Eye (tissue), 1 donor: ENCODE measurements around the gene RAB8B.

ENCODE experiments used
- DNase-seq: peaks from one replicate; pipeline ENCODE4 v3.0.0-alpha.2; 2015

The RAB8B gene

DNA sequence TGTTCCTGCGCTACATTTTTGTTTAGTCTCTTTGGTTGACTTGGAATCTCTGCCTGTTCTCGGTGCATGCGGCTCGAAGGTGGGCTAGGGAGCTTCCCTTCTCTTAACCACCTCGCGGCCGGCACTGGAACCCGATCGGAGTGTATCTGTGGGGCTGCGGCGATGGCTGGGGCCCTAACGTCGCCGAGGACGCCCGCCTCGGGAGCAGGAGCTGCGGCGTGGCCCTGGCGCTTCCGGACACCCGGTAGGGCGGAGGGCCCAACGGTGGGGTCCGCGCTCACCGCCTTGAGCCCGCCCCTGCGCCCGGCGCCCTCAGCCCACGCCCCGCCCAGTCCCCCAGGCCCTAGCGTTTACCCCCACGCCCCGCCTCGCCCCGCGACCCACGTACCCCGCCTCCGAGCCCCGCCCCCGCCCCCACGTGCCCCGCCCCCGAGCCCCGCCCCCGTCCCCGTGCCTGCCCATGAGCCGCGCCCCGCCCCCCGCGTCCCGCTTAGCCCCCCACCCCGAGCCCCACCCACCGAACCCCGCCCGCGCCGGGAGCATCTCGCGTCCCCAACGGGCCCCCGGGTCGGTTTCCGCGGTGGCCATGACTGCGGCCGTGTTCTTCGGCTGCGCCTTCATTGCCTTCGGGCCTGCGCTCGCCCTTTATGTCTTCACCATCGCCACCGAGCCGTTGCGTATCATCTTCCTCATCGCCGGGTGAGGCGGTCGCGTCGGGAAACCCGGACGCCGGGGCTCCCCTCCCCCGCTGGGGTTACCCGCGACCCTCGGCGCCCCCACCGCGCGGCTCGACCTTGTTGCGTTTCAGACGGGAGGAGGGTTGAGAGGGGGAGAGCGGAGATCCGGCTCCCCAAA is 87.9 kb downstream of the RAB8B start, which contains the start of gene APH1B:
Gene APH1B (plus strand): TSS at position 568 of the 855 bp plus-strand sequence. CDS start 19 bp downstream, at position 587.
- DNase-seq, result peak; percentile 92

DNA sequence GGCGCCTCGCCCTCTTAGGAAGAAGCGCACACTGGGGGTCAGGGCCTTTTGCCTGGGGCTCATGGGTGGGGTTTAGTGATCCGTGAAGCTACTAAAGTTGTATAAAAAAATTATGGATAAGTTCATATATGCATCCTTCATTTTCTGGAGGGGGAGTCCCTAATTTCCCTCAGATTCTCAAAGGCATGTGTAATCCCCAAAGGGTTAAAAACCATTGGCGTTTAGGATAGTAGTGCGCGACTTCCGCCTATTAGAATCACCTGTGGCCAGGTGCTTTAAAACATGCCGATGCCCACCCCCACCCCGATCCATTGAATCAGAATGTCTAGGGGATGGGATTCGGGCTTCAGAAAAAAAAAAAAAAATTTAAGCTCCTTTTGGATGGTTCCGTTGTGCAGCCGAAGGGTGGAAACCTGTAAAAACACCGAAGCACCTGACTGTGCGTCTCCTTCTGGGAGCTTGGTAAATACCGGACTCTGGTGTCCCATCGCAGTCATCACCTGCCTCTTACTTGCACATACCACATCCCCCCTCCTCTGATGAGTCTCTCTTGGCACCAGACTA is 88.6 kb downstream of the RAB8B start:
- no peak for DNase-seq

DNA sequence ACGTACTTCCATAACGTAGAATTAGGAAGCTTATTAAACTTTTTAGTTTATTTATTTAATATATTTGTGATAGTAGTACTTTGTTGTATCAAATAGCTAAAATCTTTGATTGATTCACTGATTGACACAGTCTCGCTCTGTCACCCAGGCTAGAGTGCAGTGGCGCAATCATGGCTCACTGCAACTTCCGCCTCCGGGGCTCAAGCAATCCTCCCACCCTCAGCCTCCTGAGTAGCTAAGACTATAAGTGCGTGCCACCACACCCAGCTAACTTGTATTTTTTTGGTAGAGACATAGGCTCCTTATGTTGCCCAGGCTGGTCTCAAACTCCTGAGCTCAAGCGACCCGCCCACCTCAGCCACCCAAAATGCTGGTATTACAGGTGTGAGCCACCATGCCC is 93.7 kb downstream of the RAB8B start:
- no peak for DNase-seq

DNA sequence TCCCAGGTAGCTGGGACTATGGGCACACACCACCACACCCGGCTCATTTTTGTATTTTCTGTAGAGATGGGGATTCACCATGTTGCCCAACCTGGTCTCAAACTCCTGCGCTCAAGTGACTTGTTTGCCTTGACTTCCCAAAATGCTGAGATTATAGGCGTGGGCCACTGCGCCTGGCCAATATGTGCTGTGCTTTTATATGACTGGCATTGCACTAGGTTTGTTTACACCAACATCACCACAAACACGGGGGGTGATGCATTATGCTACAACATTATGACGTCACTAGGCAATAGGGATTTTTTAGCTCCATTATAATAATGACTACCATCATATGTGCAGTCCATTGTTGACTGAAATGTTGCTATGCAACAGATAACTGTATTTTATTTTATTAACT is 94.9 kb downstream of the RAB8B start:
- DNase-seq, result no peak

DNA sequence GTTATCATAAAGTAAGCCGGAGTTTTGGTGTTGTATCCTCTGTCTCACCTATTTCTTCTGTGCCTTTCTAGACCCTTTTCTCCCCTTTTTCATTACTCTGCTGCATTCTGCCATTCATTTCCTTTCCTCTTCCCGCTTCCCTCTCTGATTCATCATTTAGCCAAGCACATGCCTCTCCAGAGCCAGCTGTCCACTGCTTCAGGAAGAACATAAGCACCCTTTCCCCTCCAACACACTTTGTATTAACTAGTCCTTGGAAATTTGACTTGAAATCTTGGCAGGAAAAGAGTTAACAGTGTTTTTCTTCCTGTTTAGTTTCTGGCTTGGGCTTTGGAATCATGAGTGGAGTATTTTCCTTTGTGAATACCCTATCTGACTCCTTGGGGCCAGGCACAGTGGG is 97.7 kb downstream of the RAB8B start:
- DNase-seq, result no peak

DNA sequence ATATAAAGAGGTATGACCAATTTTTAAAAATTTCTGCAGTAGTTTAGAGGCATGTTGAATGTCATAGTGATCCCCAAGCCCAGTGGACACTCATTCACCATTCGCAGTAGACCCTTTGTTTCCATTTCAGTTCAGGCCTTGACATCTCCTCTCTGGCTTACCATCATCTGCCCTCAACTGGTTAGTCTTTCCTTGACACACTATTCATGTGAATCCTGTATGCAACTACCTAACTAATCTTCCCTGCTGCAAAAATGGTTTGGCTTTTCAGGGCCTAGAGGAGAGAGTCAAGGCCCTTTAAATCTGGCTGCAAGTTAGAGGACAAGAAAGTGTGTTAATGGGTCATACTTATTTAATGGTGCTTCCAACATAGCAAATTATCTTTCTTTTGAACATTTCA is 98.9 kb downstream of the RAB8B start:
- no peak for DNase-seq

DNA sequence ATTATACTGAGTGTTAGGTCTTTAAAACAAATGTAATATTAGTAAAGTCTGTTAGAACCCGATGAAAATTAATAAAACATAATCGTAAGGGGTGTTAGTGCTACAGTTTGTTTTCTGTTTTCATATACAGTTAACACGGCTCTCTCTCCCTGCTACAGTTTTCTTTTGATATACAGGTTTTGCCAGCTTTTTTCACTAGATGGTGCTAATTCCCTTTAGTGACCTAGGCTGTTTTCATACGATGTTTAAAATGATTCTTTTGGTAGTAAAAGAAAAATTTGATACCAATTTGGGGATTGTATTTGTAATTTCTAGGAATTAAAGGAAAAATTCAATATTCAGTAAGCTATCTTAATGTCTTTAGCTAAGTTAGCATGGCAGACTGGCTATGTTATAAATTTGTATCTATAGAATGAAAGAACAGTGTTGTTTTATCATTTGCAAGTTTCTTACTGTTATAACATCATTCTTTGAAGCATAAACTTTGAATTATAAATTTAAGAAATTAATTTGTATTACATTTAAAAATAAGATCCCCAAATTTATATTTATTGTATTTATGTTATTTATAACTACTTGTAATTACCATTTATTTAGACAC is 99.5 kb downstream of the RAB8B start:
- DNase-seq, result peak; percentile 88

DNA sequence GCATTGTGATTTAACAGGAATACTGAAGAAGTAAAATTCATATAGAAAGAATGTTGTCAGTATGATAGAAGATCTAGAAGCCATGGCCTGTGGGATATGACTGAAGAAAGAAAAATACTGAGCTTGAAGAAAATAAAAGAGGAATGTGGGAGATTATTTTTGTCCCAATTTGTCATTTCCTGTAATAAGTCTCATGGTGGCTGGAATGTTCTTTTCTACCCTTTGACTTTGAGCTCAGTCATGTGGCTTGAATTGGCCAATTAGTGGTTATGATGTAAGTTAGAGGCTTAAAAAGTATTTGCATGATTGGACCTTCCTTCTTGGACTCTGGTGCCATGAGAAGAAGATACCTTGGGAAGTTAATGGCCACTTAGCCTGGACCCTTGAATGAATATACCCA is 102.1 kb downstream of the RAB8B start:
- DNase-seq, result peak; percentile 25

DNA sequence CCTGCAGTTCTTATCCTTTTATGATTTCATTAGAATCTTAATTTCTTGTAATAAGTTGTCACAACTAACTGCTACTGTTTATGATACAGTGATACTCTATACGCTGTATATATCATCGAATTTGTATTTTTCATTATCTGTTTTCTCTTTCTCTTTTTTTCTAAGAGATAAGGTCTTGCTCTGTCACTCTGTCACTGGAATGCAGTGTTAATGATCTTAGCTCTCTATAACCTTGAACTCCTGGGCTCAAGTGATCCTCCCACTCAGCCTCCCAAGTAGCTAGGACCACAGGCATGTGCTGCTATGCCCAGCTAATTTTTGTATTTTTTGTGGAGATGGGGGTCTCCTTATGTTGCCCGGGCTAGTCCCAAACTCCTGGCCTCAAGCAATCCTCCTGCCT is 102.8 kb downstream of the RAB8B start:
- no peak for DNase-seq

DNA sequence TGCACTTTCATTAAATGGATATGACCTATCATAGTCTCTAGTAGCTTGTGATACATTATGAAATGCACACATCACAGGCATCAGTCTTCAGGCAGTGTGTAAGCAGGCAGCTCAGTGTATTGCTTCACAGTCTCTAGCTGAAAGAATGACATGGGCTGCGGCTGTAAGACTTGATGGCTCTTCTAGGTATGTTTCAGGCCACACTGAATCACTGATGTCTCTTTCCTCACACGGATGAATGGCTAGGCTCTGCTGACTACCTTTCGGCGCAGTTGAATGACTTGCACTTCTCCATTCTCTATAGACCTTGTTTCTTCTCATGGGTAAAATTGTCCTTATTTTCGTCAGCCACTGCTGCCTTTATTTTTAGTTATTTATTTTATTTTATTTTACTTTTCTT is 103.4 kb downstream of the RAB8B start:
- DNase-seq, result no peak

DNA sequence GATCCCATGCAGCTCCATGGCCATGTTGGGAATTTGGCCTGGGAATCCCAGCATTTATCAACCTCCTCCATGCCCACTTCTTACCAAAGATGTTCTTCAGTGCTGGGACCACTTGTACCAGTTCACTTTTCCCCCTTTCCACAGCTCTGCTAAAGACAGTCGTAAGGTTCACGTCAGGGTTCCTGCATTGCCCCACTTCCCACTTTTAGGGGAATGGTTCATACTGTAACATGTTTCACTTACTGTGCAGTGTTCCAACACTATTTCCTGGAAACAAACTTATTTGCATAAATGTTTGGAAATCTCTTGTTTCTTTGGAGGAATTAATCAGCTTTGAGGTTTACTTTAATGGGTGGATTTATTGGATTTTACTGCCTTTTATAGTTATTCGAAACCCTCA is 105.0 kb downstream of the RAB8B start:
- no peak for DNase-seq

DNA sequence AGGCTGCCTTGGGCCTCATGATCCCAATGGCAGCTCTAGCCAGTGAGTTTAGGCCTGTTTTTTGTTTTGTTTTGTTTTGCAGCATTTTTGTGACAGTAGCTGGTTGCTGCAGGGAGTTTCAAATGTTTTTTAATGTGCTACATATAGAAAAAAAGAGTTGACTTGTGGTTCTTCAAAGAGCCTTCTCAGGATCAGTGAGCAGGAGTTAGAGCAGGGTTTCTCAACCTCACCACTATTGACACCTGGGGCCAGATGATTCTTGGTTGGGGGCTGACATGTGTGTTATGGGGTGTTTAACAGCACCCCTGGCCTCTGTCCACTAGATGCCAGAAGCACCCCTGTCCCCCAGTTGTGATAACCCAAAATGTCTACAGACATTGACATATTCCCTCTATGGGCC is 105.9 kb downstream of the RAB8B start:
- no peak for DNase-seq

DNA sequence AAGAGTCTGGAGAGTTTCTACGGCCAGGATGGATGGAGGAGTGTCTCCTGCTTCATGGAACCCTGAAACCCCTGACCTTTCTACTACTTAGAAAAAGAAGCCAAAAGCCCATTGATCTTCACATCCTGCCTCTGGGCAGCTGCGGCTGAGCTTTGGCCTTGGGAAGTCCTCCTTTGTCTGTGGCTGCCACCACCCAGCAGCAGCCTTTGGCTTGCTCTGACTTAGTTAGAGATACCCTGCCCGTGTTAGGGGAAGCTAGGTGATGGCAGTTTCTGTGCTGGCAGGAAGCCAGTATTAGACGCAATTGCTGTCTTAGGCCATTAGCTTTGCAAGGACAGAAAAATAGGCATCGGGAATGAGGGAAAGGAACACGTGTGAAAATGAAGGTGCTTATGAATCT is 106.8 kb downstream of the RAB8B start:
- DNase-seq, result no peak

DNA sequence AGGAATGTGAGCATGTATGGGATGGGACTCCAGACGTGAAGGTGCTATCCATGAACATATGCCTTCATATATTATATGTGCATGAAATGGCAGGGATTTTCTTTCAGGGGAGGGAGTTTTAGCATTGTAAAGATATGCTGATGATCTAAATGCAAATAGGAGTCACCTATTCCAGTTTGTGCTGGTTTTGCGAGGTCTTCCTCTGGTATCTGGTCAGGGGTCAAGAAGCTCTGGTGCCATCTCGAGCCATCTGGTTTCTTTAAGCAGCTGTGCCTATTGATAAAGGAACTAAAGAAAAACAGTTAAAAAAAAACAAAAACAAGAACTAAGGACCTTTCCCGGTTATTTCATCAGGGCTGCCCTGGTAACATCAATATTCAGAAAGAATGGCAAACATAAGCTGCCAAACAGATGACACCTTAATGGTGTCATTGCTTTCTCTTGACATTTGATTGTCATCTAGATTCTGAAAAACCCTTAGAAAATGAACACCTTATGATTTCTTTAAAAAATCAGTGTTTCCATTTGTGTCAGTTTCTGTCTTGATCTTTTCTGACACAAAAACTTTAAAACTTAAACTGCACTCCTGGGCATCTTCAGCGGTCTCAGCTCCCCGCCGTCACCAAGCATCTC is 110.7 kb downstream of the RAB8B start:
- DNase-seq, result no peak

DNA sequence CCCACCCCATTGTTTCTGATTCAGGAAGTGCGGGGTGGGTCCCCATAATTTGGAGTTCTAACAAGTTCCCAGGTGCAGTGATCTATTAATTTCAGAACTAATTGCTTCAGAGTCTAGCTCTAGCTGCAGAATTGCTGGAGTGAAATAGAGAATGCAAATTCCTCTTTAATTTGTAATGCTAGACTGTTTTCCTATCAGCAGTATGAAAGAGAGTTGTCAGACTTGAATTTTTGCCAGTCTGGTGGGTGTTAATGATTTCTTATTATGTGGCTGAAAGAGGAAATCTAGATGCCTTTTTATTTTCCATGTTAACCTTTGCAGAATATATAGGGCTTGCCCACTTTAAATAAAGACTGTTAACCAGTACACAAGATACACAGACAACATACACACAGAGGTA is 111.7 kb downstream of the RAB8B start:
- no peak for DNase-seq

DNA sequence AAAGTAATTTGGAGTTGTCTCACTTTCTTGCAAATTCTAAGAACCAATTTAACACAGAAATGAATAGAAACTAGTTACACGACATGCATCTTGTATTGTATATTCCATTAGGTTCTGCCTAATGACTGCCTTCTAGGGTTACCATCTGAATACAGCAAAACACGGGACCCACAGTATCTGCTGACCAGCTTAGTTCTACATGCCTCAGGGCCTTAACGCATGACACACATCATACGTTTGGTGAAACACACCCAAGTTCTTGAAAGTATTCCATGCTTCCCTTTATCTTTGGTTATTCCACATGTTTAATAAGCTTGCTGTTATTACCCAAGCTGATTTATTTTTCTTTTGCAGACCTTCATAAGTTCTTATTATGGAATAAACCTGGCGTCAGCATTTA is 115.9 kb downstream of the RAB8B start:
- no peak for DNase-seq

DNA sequence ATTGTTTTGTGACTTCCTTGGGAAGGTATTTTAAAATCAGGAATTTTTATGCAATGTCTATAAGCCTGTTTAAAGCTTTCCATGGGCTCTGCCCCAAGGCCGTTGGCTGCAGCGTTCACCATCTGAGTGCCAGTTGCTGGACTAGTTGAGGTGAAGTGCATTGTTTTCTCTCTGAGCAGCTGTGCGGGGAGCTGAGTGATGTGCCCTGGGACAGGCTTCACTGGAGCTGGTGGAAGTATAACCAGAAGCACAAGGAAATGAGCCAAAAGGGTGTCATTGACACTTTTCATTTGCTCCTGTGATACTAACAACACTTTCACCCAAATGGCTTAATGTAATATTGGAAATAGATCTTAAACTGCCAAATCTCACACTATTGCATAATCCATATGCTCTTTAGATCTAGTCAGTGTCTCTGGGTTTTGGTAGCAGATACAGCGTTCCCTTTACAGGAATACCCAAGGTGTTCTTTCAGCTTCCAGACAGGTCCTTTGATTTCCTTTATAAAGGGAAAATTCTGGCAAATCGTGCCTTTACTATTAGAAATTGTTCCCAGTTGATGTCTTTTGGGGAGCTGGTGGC is 117.2 kb downstream of the RAB8B start:
- no peak for DNase-seq

DNA sequence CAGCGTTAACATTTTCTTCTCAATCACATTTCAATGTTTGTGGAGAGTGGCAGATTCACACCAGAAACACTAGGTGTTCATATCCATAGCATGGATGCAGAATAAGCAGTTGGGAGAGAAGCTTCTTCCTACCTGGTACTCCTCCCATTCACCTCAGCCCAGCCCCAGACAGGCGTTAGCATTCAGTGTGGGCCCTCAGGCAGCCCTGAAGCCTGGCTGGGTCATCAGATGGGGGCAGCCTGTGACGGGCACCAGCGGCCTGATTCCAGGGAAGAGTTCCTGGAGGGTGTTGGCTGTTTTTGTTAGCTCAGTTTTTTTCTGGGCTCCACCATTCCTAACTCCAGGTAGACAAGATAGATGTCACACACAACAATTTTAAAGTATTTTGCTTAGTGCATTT is 119.1 kb downstream of the RAB8B start:
- DNase-seq, result no peak

DNA sequence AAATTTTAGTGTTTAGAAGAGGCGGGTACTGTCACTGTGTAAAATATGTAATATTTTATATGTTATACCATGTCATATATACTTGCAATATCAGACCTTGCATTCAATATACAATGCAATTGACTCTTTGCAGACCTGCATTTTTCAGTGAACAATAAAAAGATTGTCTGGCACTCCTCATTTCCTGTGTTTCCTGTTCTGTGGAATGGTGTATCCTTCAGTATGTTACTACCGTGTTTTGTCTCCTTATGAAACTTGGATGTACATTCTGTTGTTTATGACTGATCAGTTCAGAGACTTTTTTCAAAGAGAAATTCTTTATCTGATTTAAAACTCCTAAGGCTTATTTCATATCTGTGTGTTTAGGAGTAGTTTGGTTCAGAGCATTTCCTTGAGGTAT is 119.5 kb downstream of the RAB8B start:
- DNase-seq, result no peak

DNA sequence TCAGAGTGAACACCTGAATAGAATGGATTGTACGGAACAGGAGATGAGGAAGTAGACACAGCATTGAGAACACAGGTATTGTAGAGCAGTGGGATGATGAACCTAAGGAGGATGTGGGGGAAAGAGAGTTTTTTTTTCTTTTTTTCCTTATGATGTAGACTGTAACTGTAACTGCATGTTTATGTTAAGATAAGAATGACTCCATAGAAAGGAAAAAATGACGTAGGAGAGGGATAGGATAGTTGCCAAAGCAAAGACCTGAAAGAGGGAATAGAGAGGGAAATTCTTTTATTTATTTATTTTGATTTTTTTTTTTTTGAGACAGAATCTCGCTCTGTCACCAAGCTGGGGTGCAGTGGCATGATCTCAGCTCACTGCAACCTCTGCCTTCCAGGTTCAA is 121.2 kb downstream of the RAB8B start:
- no peak for DNase-seq

DNA sequence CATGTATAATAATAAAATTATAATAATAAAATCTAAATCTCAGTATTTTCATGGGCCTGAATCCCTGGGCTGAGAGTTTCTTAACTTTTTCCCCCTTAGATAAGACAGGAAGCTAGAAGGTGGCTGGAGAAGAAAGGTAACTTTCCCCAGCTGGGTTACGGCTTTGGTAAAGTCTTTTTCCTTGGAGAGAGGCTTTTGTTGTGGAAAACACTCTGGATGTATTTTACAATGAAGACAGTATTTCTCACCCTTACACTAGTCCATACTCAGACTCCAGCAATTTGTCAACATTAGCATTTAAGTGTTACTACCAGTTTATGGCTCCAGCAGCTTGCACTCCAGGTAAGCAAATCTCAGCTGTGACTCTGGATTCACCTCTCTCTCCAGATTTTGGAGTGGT is 122.9 kb downstream of the RAB8B start:
- no peak for DNase-seq

DNA sequence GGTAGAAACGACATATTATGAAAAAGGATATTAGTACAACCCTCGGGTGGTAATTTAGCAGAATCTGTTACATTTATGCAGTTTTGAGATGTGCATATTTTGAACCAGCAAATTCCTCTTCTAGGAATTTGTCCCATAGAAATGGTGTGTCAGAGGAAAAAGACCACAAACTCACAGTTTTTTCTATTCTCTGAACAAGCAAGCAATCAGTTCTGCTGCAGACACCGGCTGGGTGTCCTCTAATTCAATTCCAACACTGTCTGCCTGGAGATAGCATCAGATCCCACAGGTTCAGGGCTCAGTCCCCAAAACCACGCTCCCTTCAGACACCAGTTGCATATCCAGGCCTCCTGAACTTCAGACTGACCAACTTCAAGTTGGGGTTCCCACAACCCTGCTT is 124.4 kb downstream of the RAB8B start:
- DNase-seq, result no peak

DNA sequence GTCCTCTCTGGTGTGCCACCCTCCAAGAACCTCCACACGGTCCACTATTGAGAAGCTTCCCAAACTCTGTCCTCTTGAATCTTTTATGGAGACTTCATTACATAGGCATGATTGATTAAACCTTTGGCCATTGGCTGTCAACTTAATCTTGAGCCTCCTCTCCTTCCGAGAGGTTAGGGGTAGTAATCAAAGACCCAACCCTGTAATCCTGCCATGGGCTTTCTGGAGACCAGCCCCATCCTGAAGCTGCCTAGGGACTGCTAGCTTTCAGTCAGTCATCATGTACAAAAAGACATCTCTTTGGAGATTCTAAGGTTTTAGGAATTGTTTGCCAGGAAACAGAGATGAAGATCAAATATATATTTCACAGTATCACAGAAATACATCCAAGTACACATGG is 125.0 kb downstream of the RAB8B start:
- DNase-seq, result no peak
